Measurements from ENCODE around the gene RIMKLB.
"Not testable (repeated sequence)": the region's sequence is repeated elsewhere in the genome, so short reads cannot be mapped to it uniquely, and the experiment has no call there.

- TF ChIP-seq POLR2AphosphoS5, CTCF, POLR2A, EP300 (IDR thresholded peaks at IDR 0.05): not testable (repeated sequence)
Measured at GRCh38 chr12:8760076-8760475, 62.3 kb downstream of the RIMKLB start.
